HG03469 (cell line): Measurements from ENCODE around the gene CAMTA2.

Experiments
- ATAC-seq: cut with Tn5 transposase; IDR thresholded peaks from one replicate; pipeline ENCODE4 v1.9.1; 2021; ENCODE audit warnings: mild to moderate bottlenecking, moderate library complexity, moderate number of reproducible peaks; ENCODE audit not compliant: unreplicated experiment

CAMTA2 gene

GRCh38 chr17:4947411-4948165 lies 39.9 kb downstream of the CAMTA2 start:
- no peak for ATAC-seq

GRCh38 chr17:4947010-4947410 lies 40.5 kb downstream of the CAMTA2 start:
- ATAC-seq = no peak

- no peak for ATAC-seq
Observed at GRCh38 chr17:4946312-4946976, 41.0 kb downstream of the CAMTA2 start.

DNA sequence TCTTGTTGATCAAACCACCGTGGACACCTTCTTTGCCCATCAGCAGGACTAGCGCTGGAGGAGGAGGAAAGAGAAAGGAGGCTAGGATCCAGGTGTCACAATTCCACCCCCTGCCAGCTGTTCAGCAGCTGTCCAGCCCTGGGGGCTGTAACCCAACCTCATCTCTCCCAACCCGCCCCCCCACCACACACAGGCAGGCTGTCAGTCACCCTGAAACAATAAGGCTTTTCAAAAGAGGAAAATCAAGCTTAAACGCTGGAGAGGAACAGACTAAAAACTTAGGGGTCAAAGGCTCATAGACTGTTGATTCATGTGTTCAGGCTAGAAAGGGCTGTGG lies 41.6 kb downstream of the CAMTA2 start:
- ATAC-seq = no peak

DNA sequence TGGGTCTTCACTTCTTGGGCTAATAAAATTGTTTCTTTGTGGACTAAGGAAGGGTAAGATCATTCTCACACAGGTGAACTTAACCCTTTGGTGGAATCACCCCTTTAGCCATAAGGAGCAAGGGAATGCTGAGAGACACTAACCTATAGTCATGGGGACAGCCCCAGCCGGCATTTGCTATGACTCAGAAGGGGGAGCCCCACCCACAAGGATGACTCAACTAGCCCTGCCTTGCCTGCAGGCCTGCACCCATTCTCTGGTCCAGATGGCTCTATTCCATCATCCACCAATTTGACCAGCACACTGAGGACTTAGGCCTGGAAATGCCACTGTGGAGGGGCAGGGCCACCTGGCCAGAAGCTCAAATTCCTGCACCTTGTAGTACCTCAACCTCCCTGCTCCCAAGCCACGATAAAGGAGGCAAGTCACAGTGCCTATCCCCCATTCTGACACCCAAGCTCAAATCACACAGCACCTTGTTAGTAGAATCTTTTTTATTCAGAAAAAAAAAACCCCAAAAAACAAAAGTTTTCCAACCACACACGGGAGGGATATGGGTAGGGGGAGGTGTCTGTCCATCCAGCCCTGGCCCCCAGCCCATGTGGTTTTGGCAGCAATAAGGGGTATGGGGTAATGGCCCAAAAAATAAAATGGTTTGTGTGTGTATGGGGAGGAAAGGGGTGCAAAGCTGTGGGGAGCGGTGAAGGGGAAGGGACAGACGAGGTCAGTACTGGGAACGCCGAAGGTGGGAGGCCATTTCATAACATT lies 42.1 kb downstream of the CAMTA2 start:
- ATAC-seq = no peak

GRCh38 chr17:4944554-4945175 lies 42.8 kb downstream of the CAMTA2 start:
- no peak for ATAC-seq

DNA sequence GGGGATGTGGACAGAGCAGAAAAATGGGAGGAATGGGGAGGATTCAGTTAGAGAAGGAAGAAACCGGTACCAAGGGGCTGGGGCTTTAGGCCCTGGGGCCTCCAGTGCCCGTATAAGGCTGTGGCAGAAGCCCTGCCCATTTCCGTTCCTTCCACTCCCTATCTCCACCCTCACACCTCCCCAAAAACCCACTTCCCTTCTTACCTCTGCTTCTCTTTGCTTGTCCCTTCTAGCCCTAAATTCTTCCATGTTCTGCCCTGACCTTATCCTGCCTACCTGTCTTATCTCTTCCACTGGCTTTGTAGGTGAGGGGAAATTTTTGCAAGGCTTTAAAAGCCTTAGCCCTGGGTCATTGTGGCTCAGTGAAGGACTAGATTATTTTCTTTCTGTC lies 43.3 kb downstream of the CAMTA2 start:
- no peak for ATAC-seq

- no peak for ATAC-seq
Observed at GRCh38 chr17:4942760-4943508, 44.5 kb downstream of the CAMTA2 start.

DNA sequence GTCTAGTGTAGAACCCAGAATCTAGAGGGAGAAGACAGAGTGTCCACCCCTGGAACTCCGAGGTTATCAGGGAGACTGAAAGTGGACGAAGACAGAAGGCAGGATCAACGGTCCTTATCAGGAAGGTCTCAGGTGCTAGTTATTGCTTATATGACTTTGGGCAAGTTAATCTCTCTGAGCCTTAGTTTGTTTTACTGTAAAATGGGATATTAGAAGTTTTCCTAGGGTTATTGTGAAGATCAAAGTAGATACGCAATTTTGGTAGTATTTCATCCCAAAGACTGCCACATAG lies 46.2 kb downstream of the CAMTA2 start:
- ATAC-seq = no peak

DNA sequence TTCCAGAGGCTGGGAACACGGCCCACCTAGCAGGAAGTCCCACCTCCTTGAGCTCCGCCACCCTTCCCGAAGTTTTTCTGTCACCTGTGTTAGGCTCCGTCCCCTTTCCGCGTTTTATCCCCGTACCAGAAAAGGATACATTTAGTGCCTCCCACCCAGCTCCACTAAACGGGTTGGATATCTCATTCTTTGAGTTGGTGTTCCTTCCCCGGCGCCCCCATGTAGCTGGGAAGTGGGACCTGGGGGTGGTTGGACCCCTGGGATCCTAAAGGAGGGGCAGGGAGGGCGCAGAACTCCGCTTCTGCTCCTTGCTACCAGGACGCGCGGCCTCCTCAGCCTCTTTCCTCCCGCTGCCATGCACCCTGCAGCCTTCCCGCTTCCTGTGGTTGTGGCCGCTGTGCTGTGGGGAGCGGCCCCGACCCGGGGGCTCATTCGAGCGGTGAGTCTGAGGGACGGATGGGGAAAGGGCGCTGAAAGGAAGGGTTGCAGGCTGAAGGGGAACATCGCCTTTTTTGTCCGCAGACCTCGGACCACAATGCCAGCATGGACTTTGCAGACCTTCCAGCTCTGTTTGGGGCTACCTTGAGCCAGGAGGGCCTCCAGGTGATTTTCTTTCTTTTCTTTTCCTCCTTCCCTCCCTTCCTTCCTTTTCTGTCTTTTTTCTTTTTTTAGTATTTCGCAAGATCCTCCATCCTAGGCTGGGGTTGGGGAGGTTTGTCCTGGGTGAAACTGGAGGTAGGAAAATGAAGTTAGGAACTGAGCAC lies 46.7 kb downstream of the CAMTA2 start:
- no peak for ATAC-seq

DNA sequence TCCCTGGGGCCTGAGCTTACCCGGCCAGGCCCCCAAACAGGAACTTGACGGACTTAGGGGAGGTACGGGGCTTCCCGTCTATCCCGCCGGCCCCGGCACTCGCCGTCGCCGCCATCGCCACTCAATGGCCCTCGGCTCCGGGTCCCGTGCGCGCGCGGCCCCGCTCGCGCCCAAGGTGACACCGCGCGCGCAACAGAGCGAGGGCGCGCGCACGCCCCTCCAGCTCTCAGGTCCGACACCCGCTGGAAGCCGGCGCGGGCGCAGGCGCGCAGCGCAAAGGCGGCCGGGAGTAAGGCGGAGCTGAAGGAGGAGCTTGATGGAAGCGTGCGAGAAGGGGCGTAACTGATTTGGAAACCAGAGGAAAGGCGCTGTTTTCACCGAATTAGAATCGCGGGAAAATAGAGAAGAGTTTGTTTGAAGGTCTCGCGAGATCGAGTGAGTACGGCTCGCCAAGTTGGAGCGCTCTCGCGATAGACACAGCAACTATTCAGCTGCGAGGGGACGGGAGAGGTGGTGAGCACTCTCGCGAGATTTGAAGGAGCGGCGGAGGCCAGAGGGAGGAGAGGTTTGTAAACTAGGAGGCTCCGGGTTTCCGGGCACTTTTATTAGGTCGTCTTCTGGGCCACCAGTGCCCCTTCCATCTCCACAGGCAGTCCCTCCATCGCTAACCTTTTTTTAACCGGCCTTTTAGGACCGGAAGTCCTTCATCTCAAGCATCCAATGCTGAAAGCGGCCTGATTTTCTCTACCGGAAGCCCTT lies 47.5 kb downstream of the CAMTA2 start, which contains the start of the genes RNF167 and SLC25A11:
TSS of gene RNF167 (plus strand) at position 473 of the 759 bp plus-strand sequence. CDS start 642 bp downstream, outside the sequence.
TSS of gene SLC25A11 (minus strand) at position 251 of the 759 bp plus-strand sequence. CDS start at position 115, 136 bp downstream.
- peak; percentile 54 for ATAC-seq

- ATAC-seq = peak; percentile 7
Observed at GRCh38 chr17:4939546-4939795, 48.0 kb downstream of the CAMTA2 start.

DNA sequence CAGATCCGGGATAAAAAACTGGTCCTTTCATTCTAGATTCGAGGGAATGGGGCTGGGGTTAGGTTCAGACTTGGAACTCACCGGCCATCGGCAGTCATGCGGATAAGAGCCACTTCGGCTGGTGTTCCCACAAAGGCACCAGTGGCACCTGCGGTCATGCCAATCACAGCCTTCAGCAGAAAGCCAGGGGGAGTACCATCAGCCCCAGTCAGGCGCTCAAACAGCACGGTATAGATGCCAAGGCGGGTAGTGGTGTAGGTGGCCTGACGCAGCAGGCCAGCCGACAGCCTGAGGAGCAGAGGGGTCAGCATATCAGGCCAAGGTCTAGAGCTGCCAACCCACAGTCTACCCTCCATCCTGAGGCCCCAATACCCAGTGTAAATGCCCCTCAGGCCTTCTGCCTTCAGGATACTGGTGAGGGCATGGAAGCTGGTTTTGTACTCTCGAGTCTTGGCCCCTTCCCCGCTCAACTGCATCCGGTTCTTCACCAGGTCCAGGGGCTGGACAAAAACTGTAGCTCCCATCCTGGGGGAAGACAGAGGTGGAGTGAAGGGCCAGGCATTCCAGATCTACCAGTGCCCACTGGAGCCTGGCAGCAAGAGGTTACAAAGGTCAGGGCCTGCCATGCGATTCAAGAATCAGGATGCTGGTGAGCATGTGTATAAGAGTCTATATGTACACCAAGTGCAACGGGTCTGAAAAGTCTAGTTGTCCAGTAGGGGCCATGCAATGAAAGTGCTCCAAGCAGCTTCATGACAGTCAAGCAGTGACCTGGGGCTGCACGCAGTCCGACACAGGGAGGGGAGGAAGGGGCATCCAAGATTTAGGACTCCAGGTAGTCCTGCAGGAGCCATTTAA lies 48.6 kb downstream of the CAMTA2 start:
- no peak for ATAC-seq

GRCh38 chr17:4938069-4938491 lies 49.4 kb downstream of the CAMTA2 start:
- no peak for ATAC-seq

DNA sequence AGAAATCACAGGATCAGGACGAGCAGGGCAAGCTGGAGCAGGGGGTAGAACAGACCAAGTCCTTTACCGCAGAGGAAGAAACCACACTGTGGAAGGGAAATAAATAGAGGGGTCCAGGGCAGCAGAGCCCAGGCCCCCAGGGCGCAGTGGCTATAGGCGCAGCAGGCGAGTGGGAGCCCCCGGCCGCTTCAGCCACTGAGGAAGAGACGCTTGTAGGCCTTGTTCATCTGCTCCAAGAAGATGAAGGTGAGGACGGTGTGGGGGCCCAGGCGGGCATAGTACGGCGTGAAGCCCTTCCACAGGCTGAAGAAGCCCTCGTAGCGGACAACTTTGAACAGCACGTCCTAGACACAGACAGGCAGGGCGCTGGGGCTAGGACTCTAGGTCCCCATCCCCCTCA lies 49.9 kb downstream of the CAMTA2 start:
- ATAC-seq = no peak

DNA sequence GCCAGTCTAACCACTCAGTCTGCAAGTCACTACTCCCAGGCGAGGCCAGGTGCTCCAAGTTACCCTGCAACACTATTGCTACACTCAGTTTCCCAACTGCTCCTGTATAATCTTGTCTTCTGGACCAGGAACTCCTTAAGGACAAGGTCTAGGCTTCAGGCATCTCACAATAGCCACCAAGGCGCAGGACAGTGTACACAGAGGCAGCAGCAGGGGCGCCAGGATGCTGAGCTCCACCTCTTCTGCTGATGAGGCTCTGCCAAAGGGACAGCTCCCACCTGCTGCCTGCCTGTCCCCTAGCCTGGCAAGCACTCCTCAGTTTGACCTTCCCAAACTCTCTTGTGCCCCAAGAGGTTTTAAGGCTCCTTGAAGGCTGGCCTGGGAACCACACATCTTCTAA lies 51.0 kb downstream of the CAMTA2 start:
- ATAC-seq = no peak

DNA sequence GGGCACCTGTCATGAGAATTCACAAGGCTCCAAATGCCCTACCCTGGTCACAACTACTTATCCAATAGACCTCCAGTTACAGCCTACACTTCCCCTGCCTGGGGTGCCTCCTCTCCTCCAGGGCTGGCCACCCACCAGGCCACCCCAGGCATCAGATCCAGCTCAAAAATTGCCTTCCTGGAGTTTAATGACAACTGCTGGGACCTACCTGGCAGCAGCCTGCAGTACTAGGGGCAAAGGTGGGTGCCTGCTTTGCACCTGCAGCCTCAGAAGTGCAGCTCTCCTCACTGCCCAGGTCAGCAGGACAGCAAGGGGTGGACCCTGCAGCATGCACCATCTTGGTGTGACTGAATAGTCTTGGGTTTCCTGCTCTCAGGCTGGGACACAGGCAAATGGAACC lies 51.8 kb downstream of the CAMTA2 start:
- no peak for ATAC-seq

- no peak for ATAC-seq
Observed at GRCh38 chr17:4934173-4934979, 53.1 kb downstream of the CAMTA2 start.
